Measurements from ENCODE around the gene CALHM3.

DNA sequence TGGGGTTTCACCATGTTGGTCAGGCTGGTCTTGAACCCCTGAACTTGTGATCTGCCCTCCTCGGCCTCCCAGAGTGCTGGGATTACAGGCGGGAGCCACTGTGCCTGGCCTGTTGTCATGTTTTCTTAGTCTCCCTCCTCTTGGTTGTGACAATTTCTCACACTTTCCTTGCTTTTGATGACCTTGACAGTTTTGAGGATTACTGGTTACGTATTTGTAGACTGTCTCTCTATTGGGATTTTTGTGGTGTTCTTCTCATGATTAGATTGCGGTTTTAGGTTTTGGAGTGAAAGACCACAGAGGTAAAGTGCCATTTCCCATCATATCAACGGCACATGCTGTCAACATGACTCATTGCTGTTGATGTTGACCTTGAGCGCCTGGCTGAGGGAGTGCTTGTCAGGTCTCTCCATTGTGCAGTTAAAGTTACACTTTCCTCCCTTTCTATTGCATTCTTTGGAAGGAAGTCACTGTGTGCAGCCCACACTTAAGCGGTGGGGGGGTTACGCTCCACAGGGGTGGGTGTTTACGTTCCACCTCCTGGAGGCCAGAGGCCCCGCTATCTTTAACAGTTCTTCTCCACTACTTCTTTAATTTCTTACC, 25.2 kb upstream of the CALHM3 start:
- TF ChIP-seq, protein P1, sequence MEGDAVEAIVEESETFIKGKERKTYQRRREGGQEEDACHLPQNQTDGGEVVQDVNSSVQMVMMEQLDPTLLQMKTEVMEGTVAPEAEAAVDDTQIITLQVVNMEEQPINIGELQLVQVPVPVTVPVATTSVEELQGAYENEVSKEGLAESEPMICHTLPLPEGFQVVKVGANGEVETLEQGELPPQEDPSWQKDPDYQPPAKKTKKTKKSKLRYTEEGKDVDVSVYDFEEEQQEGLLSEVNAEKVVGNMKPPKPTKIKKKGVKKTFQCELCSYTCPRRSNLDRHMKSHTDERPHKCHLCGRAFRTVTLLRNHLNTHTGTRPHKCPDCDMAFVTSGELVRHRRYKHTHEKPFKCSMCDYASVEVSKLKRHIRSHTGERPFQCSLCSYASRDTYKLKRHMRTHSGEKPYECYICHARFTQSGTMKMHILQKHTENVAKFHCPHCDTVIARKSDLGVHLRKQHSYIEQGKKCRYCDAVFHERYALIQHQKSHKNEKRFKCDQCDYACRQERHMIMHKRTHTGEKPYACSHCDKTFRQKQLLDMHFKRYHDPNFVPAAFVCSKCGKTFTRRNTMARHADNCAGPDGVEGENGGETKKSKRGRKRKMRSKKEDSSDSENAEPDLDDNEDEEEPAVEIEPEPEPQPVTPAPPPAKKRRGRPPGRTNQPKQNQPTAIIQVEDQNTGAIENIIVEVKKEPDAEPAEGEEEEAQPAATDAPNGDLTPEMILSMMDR (IDR thresholded peaks at IDR 0.05; ENCODE audit: low read length) = no peak
- TF ChIP-seq EZH2 (IDR thresholded peaks at IDR 0.05; ENCODE audit: borderline replicate concordance, low read length) = no peak

Data from OCI-LY1 (cell line).